Left lung (tissue), 10 donors: ENCODE results near the gene PTK6. TPM values are rescaled to one million over a fixed set of nuclear protein-coding genes. Genes with fewer than 3 reads are reported as not detected.

Experiments used
- ATAC-seq: fragments of 200-7000 bp; cut with Tn5 transposase; one replicate; pipeline ENCODE4 v1.9.1; 2020; ENCODE audit warnings: moderate library complexity
- DNase-seq, 4 donors: peaks; one replicate each; pipeline ENCODE4 v3.0.0-alpha.2; 2013 to 2020
- H3K27ac ChIP-seq, 2 donors: fragments of 200-600 bp; sonication (generic) in 1 of 2; one replicate each; pipeline versions ENCODE4 v1.5.0 to v1.8.0; 2020 to 2021
- H3K27me3 ChIP-seq, 2 donors: fragments of 200-600 bp; sonication (generic) in 1 of 2; one replicate each; pipeline versions ENCODE4 v1.5.0 to v1.8.0; 2020 to 2021
- H3K36me3 ChIP-seq, 2 donors: fragments of 200-600 bp; sonication (generic) in 1 of 2; one replicate each; pipeline versions ENCODE4 v1.5.0 to v1.8.0; 2020 to 2021
- H3K4me1 ChIP-seq, 2 donors: fragments of 200-600 bp; one replicate each; pipeline ENCODE4 v1.8.0; 2021
- H3K4me3 ChIP-seq, 2 donors: fragments of 200-600 bp; sonication (generic) in 1 of 2; one replicate each; pipeline versions ENCODE4 v1.5.0 to v1.8.0; 2020 to 2021; ENCODE audit warnings: mild to moderate bottlenecking in 1 of 2
- H3K9me3 ChIP-seq, 2 donors: fragments of 200-600 bp; sonication (generic) in 1 of 2; one replicate each; pipeline versions ENCODE4 v1.5.0 to v1.8.0; 2020 to 2021
- CTCF ChIP-seq, 2 donors: fragments of 200-600 bp; sonication (generic) in 1 of 2; IDR thresholded peaks; one replicate each; pipeline versions ENCODE4 v1.5.0 to v1.8.0; 2021; ENCODE audit warnings: antibody characterized with exemption in 2 of 2
- intact Hi-C, 2 donors: fragments of 100-400 bp; cut with DNase I; formaldehyde crosslinking; loops; one replicate each; pipeline versions ENCODE4 v1.11.2 to v1.14.2; 2022
- polyA plus RNA-seq, 6 donors: library from polyadenylated mRNA; unstranded; fragments of 120-200 nt; gene quantifications; one replicate each; pipeline ENCODE4 v1.2.1, GENCODE V29; 2013; ENCODE audit not compliant: insufficient read length in 6 of 6
- total RNA-seq, 2 donors: library from RNA; stranded (reverse); fragmentation: NEBNext Ultra II Directional; extraction: Animal tissue kit (Norgen Biotek cat#: 25700); gene quantifications; one replicate each; pipeline ENCODE4 v1.2.1, GENCODE V29; 2021
- donor health status: DM: no; HTN: yes; CAD: no.
- donor health status: DM: no; HTN: no; CAD: no.

Gene PTK6
- total and polyA plus RNA-seq, 8 donors = 0.53 to 7.3 (median 0.75) TPM

GRCh38 chr20:63568986-63569949 lies 32.1 kb upstream of the PTK6 start:
- Histone ChIP-seq H3K27me3 (peaks cover 0 to 30% of the 10 kb centered on the region in 2 donors), H3K9me3 (no peaks in the 10 kb centered on the region), H3K27ac (peak overlapping the region in 1 of 2 donors; percentile 68), H3K36me3 (peaks cover 0 to 78% of the 10 kb centered on the region in 2 donors), H3K4me1 (peaks cover 0 to 53% of the 10 kb centered on the region in 2 donors), H3K4me3 (no peak overlapping the region)
- intact Hi-C loops = no loop called here
- DNase-seq (peak in 1 of 4 donors; percentile 80), ATAC-seq (no peak)
- TF ChIP-seq CTCF (IDR thresholded peaks at IDR 0.05) = no peak

- no peak for TF ChIP-seq CTCF (IDR thresholded peaks at IDR 0.05)
- Histone ChIP-seq H3K4me3 (peak overlapping the region in 1 of 2 donors; percentile 13), H3K9me3 (no peaks in the 10 kb centered on the region), H3K36me3 (peaks cover 0 to 87% of the 10 kb centered on the region in 2 donors), H3K27me3 (peaks cover 0 to 39% of the 10 kb centered on the region in 2 donors), H3K27ac (peak overlapping the region in 1 of 2 donors; percentile 68), H3K4me1 (peaks cover 0 to 51% of the 10 kb centered on the region in 2 donors)
- intact Hi-C loops = no loop called here
- ATAC-seq (no peak), DNase-seq (peak in 1 of 4 donors; percentile 85)
These were observed 31.2 kb upstream of the PTK6 start for GRCh38 chr20:63568170-63568981.

GRCh38 chr20:63567386-63568169 lies 30.4 kb upstream of the PTK6 start:
- TF ChIP-seq CTCF (IDR thresholded peaks at IDR 0.05) = no peak
- intact Hi-C loops = no loop called here
- peaks cover 0 to 91% of the 10 kb centered on the region in 2 donors for H3K36me3 ChIP-seq
- peak overlapping the region in 1 of 2 donors; percentile 13 for H3K4me3 ChIP-seq
- peaks cover 0 to 43% of the 10 kb centered on the region in 2 donors for H3K4me1 ChIP-seq
- peak in 2 of 4 donors; percentile 81 to 92 for DNase-seq
- no peaks in the 10 kb centered on the region for H3K9me3 ChIP-seq
- peak; percentile 61 for ATAC-seq
- H3K27me3 ChIP-seq = peaks cover 0 to 39% of the 10 kb centered on the region in 2 donors
- peak overlapping the region in 1 of 2 donors; percentile 68 for H3K27ac ChIP-seq

- Histone ChIP-seq H3K4me1 (peaks cover 0 to 38% of the 10 kb centered on the region in 2 donors), H3K9me3 (no peaks in the 10 kb centered on the region), H3K27me3 (peaks cover 0 to 39% of the 10 kb centered on the region in 2 donors), H3K27ac (peak overlapping the region in 1 of 2 donors; percentile 68), H3K4me3 (peak overlapping the region in 1 of 2 donors; percentile 13), H3K36me3 (peaks cover 0 to 91% of the 10 kb centered on the region in 2 donors)
- TF ChIP-seq CTCF (IDR thresholded peaks at IDR 0.05) = no peak
- ATAC-seq = peak; percentile 7
- intact Hi-C loops = no loop called here
- no peak for DNase-seq
These were observed 29.9 kb upstream of the PTK6 start for GRCh38 chr20:63567136-63567385.
